Mucosa of descending colon (tissue), 3 donors: ENCODE data around the gene PEAK1. TPM values are rescaled to one million over a fixed set of nuclear protein-coding genes. Genes with fewer than 3 reads are reported as not detected.

ENCODE experiments used
- ATAC-seq: fragments of 200-7000 bp; cut with Tn5 transposase; one replicate; pipeline ENCODE4 v1.9.1; 2020; ENCODE audit warnings: mild to moderate bottlenecking, moderate library complexity
- DNase-seq, 3 donors: peaks; one replicate each; pipeline ENCODE4 v3.0.0-alpha.2; 2020
- H3K36me3 ChIP-seq: fragments of 200-600 bp; one replicate; pipeline ENCODE4 v1.8.0; 2021; ENCODE audit warnings: low read depth, mild to moderate bottlenecking
- H3K4me1 ChIP-seq: fragments of 200-600 bp; one replicate; pipeline ENCODE4 v1.8.0; 2021; ENCODE audit warnings: low read depth, mild to moderate bottlenecking
- H3K4me3 ChIP-seq: fragments of 200-600 bp; one replicate; pipeline ENCODE4 v1.8.0; 2021; ENCODE audit warnings: mild to moderate bottlenecking
- H3K9me3 ChIP-seq: fragments of 200-600 bp; one replicate; pipeline ENCODE4 v1.8.0; 2021; ENCODE audit warnings: mild to moderate bottlenecking
- intact Hi-C, 2 donors: fragments of 100-400 bp; cut with DNase I in 1 of 2; cut with micrococcal nuclease in 1 of 2; formaldehyde crosslinking; loops; one replicate each; pipeline versions ENCODE4 v1.11.0 to v1.11.1; 2022; cut with DNase I, micrococcal nuclease
- total RNA-seq, 3 donors: library from RNA; stranded (reverse); fragmentation: NEBNext Ultra II Directional in 2 of 3; extraction: Animal tissue kit (Norgen Biotek cat#: 25700) in 2 of 3; gene quantifications; one replicate each; pipeline versions ENCODE4 v1.2.1 to v1.2.4, GENCODE V29; 2021 to 2023
- TF ChIP-seq, protein P1 (sequence below): fragments of 200-600 bp; IDR thresholded peaks from one replicate; pipeline ENCODE4 v1.8.0; 2022; ENCODE audit warnings: antibody characterized with exemption, mild to moderate bottlenecking
- donor health status: DM: no; HTN: no; CAD: no; lungs with moderate emphysema.
- donor health status: DM: no; HTN: no; CAD: no.
- donor health status: DM: no; HTN: yes; CAD: no.

Gene PEAK1
- total RNA-seq, 3 donors from 2014 or later: 47.9 to 75.3 (median 65.7) TPM

DNA sequence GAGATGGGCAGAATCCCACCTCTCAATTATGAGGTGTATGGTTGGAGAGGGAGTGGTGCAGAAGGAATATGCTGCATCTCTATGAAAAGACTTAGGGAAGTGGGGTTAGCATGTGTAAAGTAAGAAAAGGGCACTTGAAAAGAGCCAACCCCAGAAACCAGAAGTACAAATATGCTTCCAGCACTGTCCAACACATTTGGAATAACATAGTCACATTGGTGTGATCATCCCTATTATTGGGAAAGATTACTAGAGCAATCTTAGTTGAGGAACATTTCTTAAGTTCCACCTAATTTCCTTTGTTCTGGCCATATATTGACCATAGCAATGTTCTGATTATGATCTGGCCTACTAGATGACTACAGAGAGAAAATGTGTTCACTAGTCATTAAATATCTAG, 35.0 kb upstream of the PEAK1 start:
- TF ChIP-seq, protein P1, sequence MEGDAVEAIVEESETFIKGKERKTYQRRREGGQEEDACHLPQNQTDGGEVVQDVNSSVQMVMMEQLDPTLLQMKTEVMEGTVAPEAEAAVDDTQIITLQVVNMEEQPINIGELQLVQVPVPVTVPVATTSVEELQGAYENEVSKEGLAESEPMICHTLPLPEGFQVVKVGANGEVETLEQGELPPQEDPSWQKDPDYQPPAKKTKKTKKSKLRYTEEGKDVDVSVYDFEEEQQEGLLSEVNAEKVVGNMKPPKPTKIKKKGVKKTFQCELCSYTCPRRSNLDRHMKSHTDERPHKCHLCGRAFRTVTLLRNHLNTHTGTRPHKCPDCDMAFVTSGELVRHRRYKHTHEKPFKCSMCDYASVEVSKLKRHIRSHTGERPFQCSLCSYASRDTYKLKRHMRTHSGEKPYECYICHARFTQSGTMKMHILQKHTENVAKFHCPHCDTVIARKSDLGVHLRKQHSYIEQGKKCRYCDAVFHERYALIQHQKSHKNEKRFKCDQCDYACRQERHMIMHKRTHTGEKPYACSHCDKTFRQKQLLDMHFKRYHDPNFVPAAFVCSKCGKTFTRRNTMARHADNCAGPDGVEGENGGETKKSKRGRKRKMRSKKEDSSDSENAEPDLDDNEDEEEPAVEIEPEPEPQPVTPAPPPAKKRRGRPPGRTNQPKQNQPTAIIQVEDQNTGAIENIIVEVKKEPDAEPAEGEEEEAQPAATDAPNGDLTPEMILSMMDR: no peak
- no peak for ATAC-seq
- no peak for DNase-seq
- intact Hi-C loops: no loop called here
- Histone ChIP-seq H3K4me1 (peaks cover 6% of the 10 kb centered on the region), H3K9me3 (no peaks in the 10 kb centered on the region), H3K36me3 (no peaks in the 10 kb centered on the region), H3K4me3 (no peak overlapping the region)

DNA sequence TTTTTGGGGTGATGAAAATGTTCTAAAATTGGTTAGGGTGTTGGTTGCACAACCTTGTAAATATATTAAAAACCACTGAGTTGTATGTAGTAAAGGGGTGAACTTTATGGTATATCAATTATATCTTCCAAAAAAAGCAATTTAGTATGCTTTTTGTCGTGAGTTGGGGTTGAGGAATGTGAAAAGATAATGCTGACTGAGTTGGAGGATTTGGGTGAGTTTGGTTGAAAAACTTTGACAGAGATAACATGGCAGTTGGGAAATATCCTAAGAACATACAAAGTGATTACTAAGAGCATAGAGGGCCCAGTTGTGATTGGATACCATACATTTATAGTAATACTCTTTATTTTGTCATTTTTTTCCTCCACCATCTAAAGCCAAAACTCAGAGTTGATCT, 34.4 kb upstream of the PEAK1 start:
- DNase-seq (no peak), ATAC-seq (no peak)
- Histone ChIP-seq H3K4me3 (no peak overlapping the region), H3K9me3 (no peaks in the 10 kb centered on the region), H3K4me1 (peaks cover 7% of the 10 kb centered on the region), H3K36me3 (no peaks in the 10 kb centered on the region)
- TF ChIP-seq, protein P1: no peak
- intact Hi-C loops: no loop called here

DNA sequence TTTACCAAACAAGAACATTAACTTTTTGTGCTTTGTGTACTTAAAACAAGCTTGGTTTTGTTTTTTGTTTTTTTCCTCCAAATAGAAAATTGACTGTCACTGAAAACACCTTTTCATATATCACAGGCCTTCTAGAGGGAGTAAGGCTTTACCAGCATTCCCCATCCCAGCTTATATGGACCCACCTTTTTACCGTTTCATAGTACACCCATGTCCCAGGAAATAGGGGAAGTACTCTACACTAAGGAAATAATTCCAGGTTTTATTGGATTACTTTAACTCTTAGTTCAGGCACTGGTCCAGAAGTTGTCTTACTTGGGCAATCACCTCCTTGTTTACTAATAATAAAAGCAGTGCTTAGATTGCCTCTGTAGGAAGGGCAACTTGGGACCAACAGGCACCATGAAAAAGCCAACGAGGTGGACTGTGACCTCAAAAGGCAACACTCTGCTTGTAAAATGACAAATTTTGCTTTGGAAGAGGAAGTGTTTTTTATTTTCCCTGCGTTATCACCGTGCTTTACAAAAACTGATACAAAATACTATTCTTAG, 27.0 kb upstream of the PEAK1 start:
- H3K36me3 ChIP-seq: no peaks in the 10 kb centered on the region
- ATAC-seq (peak; percentile 98), DNase-seq (peak in 2 of 3 donors; percentile 49 to 75)
- intact Hi-C loops: no loop called here
- no peaks in the 10 kb centered on the region for H3K9me3 ChIP-seq
- H3K4me3 ChIP-seq: no peak overlapping the region
- H3K4me1 ChIP-seq: peaks cover 28% of the 10 kb centered on the region
- TF ChIP-seq, protein P1: no peak

DNA sequence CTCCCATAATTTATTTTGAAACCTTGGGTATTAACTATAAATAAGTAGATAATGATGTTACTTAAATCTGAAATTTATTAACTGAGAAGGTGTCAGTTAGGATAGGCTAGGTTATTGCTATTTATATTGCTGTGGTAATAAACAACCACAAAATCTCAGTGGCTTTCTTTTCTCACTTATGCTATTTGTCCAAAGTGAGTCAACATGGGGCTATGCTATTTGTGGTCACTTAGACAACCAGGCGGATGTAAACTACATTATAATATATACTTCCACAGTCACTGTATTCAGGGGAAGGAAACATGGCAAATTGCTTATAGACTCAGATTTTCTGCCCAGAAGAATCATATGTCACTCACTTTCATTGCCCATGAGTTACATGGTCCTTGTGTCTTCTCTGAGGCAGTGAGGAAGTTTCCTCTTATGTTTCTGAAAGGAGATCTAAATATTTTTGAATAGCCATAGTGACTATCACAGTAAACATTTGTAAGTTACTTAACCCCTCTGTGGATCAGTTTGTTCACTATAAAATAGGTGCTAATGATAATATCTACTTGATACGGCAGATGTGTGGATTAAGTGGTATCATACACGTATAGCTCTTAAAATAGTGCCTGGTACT, 20.6 kb upstream of the PEAK1 start:
- no peak overlapping the region for H3K4me3 ChIP-seq
- H3K9me3 ChIP-seq: no peaks in the 10 kb centered on the region
- DNase-seq: no peak
- no peaks in the 10 kb centered on the region for H3K36me3 ChIP-seq
- ATAC-seq: peak; percentile 57
- TF ChIP-seq, protein P1: no peak
- H3K4me1 ChIP-seq: peaks cover 9% of the 10 kb centered on the region
- intact Hi-C loops: no loop called here

DNA sequence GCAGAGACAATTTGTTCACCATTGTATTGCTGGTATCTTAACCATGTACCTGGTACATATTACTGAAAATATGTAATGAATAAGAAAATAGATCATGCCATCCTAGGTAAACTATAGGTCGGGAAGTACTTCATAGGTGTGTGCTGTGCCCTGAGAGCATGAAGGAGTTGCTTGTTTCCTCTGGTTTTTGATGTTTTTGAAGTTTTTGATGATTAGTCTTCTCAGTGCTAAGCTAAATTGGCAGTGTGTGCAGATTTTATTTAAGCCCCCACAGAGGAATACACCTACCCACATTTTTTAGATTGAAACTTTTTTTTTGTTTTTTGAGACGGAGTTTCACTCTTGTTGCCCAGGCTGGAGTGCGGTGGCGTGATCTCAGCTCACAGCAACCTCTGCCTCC, 17.4 kb upstream of the PEAK1 start:
- H3K4me3 ChIP-seq: no peak overlapping the region
- H3K9me3 ChIP-seq: no peaks in the 10 kb centered on the region
- intact Hi-C loops: no loop called here
- peaks cover 5% of the 10 kb centered on the region for H3K4me1 ChIP-seq
- no peaks in the 10 kb centered on the region for H3K36me3 ChIP-seq
- TF ChIP-seq, protein P1: no peak
- DNase-seq (no peak), ATAC-seq (no peak)
